Fibroblast of peridontal ligament (primary cell): Measurements from ENCODE around the gene GPR158.

ENCODE experiments used
- DNase-seq: peaks from one replicate; pipeline ENCODE4 v3.0.0-alpha.2; 2010; ENCODE audit errors: extremely low read depth

Gene GPR158

DNA sequence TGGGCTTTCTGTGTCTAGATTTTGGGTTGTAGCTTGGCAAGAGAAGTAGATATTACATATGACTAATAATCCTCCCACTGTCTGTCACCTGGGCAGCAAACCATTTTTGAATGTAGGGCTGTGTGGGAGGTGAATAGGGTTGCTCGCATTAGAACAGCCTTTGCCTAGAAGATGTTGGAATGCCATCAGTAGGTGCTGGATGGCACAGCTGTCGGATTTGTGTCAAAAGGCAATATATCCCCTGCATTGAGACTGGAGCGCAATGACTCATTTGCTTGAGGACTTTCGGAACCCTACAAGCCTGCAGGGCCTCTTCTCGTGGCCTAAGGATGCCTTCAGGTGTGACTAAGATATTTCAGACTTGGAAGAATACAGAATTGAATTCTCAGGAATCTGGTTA is 323.8 kb downstream of the GPR158 start:
- no peak for DNase-seq

DNA sequence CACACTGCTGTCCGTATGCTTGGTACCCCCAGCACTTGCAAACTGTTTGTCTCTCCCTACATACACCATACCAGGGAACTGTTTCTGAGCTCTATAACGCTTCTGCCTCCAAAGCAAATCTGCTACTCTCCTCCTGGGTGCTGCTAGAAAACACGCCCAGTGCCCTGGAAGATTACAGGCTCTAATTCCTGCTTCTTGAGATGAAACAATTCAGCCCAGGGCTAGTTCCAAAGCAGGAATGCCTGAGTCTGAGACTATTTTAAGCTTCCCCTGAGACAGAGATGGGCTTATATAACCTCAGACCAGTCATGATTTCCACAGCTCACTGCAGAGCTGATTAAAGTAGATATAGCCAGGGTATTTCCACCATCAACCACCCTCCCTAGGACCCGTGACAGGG is 327.1 kb downstream of the GPR158 start:
- no peak for DNase-seq

GRCh38 chr10:25502453-25502852 is 327.7 kb downstream of the GPR158 start:
- DNase-seq, result no peak

DNA sequence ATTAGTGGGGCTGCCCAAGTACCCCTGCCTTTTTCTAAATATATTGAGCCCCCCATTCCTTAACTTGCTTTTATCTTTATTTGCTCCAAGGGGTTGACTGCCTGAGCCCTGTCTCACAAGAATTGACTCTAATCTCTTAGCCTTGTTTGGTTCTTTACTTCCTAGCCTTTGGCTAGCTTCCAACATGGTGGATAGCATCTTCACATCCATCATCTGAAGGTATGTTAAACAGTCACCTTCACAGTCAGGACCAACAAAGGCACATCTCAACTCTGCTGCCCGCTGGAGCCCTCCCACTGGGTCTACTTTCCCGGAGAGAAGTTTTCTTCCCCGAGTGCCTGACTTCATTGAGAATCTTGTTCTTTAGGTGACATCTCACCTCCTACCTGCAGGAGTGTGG is 329.5 kb downstream of the GPR158 start:
- no peak for DNase-seq

GRCh38 chr10:25504838-25505237 is 330.0 kb downstream of the GPR158 start:
- no peak for DNase-seq

DNA sequence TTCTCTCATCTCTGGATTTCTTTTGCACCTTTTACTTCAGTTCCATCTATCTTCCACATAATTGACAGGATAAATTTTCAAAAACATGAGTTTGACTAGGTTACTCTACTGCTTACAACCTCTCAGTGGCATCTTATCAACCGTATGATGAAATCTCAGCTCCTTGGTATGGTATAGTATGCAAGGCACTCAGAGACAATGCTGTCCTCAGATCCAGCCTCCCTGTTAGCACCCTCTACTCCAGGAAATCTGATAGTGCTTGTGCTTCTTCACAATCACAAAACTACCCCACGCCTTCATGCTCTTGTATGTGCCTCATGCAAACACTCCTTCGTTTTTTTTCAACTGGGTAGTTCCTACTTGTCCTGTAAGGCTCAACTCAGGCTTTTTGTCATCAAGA is 330.7 kb downstream of the GPR158 start:
- DNase-seq, result no peak

- no peak for DNase-seq
Observed at GRCh38 chr10:25506821-25507335, 332.1 kb downstream of the GPR158 start.

- no peak for DNase-seq
Observed at GRCh38 chr10:25508112-25508815, 333.5 kb downstream of the GPR158 start.

GRCh38 chr10:25509151-25509550 is 334.4 kb downstream of the GPR158 start:
- DNase-seq, result no peak

DNA sequence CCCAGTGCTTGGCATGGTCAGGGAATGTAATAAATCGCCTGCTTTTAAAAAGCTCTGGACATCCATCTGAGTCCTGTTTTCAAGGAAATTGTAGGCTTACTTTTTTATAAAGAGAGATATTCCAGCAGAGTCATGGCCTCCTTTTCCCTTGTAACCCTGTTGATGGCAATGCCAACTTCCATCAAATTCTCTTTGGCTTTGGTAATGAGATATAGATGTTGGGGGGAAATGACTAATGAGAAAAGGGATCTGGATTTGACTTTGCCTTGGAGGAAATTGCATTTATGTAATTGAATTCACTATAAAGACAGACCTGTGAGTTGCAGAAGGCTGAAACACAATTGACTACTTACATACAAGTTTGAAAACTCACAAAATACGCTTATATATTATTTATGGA is 347.5 kb downstream of the GPR158 start:
- no peak for DNase-seq

DNA sequence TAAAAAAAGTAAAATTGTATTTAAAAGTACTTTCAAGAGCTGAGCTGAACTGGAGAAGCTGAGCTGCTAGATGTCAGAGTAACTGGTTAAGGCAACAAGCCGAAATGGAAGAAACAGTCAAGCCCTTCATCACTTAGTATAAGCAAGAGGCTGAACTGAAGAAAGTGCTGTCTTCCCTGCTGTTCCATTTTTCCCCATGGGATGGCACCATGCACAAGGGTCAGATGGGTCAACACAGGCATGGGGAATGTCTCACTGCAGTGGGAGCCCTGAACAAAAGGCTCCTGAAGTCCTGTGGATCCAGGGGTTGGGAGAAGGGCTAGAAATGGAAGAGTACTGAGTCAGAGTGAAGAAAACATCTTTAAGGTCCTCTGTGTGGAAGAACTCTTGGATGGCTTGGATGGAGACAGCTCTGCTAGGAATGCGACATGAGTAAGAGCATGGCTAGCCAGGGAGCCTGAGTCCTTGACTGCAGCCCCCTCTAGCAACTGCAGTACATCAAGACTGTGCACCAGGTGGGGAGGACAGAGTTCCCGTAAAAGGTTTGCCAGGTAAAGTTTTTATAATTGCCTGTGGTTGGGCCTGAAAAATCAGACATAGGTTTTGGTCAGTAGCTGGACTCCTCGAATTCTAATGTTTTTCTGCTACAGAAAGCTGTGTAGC is 348.3 kb downstream of the GPR158 start:
- no peak for DNase-seq

DNA sequence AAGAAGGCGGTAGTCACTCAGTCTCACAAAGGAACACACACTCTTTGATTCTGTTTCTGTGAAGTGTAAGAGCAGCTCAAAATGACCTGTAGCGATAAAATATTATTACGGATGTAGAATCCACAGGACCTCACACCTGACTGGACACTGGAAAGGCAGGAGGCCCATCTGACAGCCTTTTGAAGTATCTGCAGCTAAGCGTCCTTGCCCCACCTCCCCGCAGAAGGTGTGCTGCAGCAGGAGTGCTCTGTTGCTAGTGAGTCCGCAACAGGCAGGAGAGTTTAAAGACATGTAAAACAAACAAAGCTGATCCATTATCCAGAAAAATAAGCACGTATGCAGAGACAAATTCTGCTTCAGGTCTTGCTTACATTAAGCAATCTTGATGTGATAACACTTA is 355.5 kb downstream of the GPR158 start:
- DNase-seq, result no peak

DNA sequence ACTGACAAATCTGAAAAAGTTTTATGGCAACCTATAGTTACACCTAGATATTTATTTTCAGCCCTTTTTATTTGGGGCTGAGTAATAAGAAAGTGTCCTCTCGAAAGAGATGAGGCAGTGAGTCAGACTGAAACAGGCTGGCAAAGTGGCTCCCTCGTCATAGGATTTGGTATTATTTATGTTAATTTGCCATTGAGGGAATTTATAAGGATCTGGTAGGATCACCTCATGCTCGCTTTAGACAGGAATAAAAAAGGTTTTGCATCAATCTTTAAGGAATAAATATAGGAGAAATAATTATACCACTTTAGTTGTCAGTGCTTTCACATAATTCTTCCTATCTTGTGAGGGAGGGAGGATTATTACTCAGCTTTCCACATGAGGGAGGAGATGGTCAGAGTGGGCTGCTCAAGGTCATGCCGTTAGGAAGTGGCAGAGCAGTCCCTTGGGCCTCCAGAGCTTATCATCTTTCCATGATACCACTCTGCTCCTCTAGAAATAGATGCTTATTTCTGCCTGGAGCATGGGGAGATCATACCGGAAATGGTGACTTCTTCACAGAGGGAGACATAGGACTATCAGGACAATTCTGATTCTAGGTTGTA is 356.8 kb downstream of the GPR158 start:
- no peak for DNase-seq

DNA sequence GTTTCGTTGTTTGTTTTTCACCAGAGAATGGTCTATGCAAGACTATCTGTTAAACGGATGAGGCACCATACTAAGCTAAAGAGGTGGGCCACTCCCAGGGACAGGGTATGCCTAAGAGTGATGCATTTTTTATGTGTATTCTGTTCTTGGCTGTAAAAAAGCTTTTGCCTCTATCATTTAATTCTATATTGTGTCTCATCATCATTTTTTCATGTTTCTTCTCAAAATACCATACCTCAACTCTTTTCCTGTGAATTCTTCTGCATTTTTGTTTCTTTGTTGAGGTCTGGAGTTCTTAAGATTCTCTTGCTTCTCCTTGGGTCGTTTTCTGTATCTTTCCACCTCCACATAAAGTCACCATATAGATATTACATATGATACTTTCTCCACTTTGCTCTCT is 357.4 kb downstream of the GPR158 start:
- no peak for DNase-seq

DNA sequence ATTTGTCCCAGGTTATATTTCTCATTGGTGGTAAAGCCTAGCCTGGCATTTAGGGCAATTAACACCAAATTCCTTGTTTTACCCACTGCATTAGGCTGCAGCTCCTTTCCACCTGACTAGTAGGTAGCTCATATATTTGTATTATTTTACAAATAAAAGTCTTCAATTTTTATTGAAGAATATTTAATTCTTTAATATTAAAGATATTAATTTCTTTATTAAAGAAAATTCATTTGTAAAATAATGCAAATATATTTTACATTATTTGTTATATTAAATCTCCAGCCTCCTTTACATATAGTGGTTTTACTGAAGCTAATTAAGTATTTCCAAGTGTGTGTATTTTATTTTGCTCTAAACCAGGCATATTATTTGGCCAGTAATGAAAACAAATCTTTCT is 361.2 kb downstream of the GPR158 start:
- DNase-seq, result no peak

DNA sequence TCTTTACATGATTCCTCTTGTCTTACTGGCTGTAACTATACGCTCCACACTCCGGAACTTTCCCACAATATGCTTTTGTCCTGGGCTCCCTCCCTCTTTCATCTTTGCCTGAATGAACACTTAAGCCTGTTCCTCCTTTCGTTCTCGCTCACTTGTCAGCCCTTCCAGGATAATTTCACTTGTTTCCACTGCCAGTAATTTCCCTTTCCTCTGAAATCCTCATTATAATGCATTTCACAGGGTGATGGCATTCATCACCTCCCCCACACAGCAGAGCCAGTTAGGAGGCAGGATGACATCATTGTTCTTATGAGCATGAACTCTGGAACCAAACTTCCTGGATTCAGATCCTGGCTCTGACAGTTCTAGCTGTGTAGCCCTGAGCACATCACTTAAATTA is 372.6 kb downstream of the GPR158 start:
- DNase-seq, result no peak

GRCh38 chr10:25552283-25552919 is 377.6 kb downstream of the GPR158 start:
- DNase-seq, result no peak

GRCh38 chr10:25555865-25556264 is 381.1 kb downstream of the GPR158 start:
- DNase-seq, result no peak

DNA sequence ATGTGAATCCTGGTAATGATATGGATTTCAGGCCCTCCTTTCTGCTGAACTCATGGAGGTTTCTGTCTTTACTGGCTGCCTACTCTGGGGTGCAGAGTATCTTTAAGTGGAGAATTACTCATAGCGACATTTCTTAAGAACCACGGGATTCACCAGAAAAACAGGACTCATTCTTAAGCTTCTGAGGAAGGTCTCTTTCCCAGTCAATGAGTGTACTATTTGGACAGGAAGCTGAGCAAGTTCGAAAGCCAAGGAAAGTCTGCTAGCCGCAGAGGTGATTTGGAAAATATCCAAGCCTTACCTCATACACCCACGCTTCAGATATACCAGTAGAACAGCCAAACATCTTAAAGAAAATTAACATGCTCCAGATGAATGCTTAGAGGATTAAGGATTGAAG is 381.7 kb downstream of the GPR158 start:
- no peak for DNase-seq

DNA sequence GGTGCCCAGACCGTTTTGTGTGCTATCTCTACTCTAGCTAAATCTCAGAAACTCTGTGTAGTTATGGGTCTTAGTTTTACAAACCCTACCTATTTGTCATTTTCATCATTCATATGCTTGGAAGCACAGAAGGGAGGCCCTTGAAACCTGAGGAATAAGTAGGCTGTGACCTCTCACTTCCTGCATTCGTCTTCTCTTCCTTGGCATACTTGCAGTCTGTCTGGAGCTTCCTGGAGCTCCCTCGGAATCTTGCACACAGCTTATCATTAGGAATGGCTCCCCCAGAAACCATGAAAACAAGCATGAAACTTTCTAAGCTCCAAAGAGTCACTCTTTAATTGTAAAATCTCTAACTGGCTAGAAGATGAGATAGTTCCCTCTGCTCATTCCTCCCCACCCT is 382.3 kb downstream of the GPR158 start:
- no peak for DNase-seq

DNA sequence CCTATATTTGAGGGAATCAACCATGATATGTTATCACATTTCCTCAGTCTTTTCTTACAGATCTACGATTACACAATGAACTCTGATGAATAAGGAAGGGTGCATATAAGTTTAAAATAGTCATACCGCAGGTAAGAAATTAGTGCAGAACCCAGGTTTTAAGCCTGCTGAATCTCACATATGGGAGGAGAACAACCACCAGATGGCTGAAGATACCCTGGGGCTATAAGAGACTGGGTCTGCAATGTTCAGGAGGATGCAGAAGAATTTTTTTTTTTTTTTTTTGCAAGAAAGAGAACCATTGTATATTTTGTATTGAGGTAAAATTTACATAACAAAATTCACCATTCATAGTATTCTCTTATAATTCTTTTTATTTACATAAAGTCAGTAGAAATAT is 387.0 kb downstream of the GPR158 start:
- no peak for DNase-seq

DNA sequence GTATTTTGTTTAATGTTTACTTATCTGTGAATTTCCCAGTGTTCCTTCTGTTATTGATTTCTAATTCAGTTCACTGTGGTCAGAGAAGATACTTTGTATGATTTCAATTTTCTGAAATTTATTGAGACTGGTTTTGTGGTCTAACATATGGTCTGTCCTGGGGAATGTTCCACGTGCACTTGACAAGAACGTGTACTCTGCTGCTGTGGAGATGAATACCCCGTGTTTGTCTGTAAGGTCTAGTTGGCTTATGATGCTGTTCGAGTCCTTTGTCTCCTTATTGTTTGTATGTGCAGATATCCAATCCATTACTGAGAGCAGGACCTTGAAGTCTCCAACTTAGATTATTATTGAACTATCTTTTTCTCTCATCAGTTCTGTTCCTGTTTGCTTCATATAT is 387.7 kb downstream of the GPR158 start:
- DNase-seq, result no peak

DNA sequence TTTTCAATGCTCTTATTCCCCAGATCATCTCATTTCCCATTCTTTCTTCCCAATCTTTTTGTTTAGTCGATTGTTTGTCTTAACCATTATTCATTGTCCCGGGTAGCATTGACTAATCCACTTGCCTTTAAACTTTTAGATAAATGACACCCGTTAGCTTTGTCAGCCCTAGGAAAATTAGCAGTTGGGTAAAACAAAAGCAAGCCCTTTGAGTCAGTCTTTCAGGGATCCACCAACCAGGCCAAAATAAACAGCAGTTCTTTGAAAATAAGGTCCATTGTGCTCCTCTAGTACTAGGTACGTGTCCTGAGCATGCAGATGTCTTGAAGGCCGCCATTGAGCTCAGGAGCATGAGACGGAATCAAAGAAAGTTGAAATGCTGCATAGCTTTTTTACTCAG is 389.6 kb downstream of the GPR158 start:
- no peak for DNase-seq
